ENCODE measurements around the gene AGXT2.

The AGXT2 gene

GRCh38 chr5:34970552-34970951 is 77.2 kb downstream of the AGXT2 start:
- FAIRE-seq = no peak
- no peak for DNase-seq (ENCODE audit: low spot score)

- no peak for FAIRE-seq
- no peak for DNase-seq (ENCODE audit: low spot score)
Measured at GRCh38 chr5:34968258-34968657, 79.5 kb downstream of the AGXT2 start.

- DNase-seq (ENCODE audit: low spot score) (no peak), FAIRE-seq (no peak)
Measured at GRCh38 chr5:34967540-34967939, 80.2 kb downstream of the AGXT2 start.

GRCh38 chr5:34959323-34959722 is 88.4 kb downstream of the AGXT2 start:
- DNase-seq (ENCODE audit: low spot score) = peak; percentile 71
- peak; percentile 92 for FAIRE-seq

- peak; percentile 82 for FAIRE-seq
- DNase-seq (ENCODE audit: low spot score) = peak; percentile 34
Measured at GRCh38 chr5:34957857-34958690, 89.7 kb downstream of the AGXT2 start.

- FAIRE-seq = no peak
- DNase-seq (ENCODE audit: low spot score) = no peak
Measured at GRCh38 chr5:34957321-34957720, 90.4 kb downstream of the AGXT2 start.

Data from RCC 7860 (cell line).